Aorta (tissue), 5 donors: ENCODE measurements around the gene JAK1. TPM values are rescaled to one million over a fixed set of nuclear protein-coding genes. Genes with fewer than 3 reads are reported as not detected.

Source experiments
- ATAC-seq: fragments of 200-7000 bp; cut with Tn5 transposase; one replicate; pipeline ENCODE4 v1.9.1; 2022; ENCODE audit warnings: moderate library complexity; ENCODE audit not compliant: low FRiP score
- DNase-seq, 2 donors: peaks; one replicate each; pipeline ENCODE4 v3.0.0-alpha.2; 2020
- H3K27ac ChIP-seq, 2 donors: one replicate each; pipeline ENCODE4 v1.5.1; 2013; ENCODE audit warnings: low read length in 2 of 2, mild to moderate bottlenecking in 2 of 2, moderate library complexity in 2 of 2, control low read depth in 1 of 2, inconsistent platforms in 1 of 2, low read depth in 1 of 2
- H3K27me3 ChIP-seq, 2 donors: one replicate each; pipeline ENCODE4 v1.6.1; 2013; ENCODE audit warnings: control low read depth in 1 of 2, low read length in 1 of 2, mild to moderate bottlenecking in 1 of 2, moderate library complexity in 1 of 2; ENCODE audit not compliant: insufficient read depth in 2 of 2, control insufficient read depth in 1 of 2
- H3K36me3 ChIP-seq, 2 donors: one replicate each; pipeline ENCODE4 v1.6.1; 2013; ENCODE audit warnings: control low read depth in 1 of 2, low read length in 1 of 2, mild to moderate bottlenecking in 1 of 2; ENCODE audit not compliant: insufficient read depth in 2 of 2, control insufficient read depth in 1 of 2
- H3K4me1 ChIP-seq, 2 donors: one replicate each; pipeline ENCODE4 v1.6.1; 2013; ENCODE audit warnings: low read length in 2 of 2, control low read depth in 1 of 2, mild to moderate bottlenecking in 1 of 2, moderate library complexity in 1 of 2; ENCODE audit not compliant: insufficient read depth in 2 of 2, control insufficient read depth in 1 of 2
- H3K4me3 ChIP-seq, 2 donors: one replicate each; pipeline ENCODE4 v1.5.1; 2013; ENCODE audit warnings: low read length in 2 of 2, control low read depth in 1 of 2, mild to moderate bottlenecking in 1 of 2
- H3K9me3 ChIP-seq: one replicate; pipeline ENCODE4 v1.6.1; 2013; ENCODE audit warnings: mild to moderate bottlenecking, low read length; ENCODE audit not compliant: control insufficient read depth
- WGBS, 2 donors: extraction: QIAGEN DNeasy Blood & Tissue Kit; methylation state at CpG; one replicate each; pipeline ENCODE4 v1.1.7; 2013; 5-methylcytosine and 5-hydroxymethylcytosine counted together
- intact Hi-C, 2 donors: fragments of 100-400 bp; cut with DNase I; formaldehyde crosslinking; loops; one replicate each; pipeline versions ENCODE4 v1.14.2 to v1.15.0; 2022
- polyA plus RNA-seq, 2 donors: library from polyadenylated mRNA; stranded (reverse); fragments of 200-250 nt; gene quantifications; one replicate each; pipeline ENCODE4 v1.2.3, GENCODE V29; 2013
- total RNA-seq, 2 donors: library from RNA; stranded (reverse); fragmentation: NEBNext Ultra II Directional; extraction: Animal tissue kit (Norgen Biotek cat#: 25700); gene quantifications; one replicate each; pipeline ENCODE4 v1.2.1, GENCODE V29; 2021
- donor health status: healthy with polysubstance abuse.
- donor health status: Bipolar disorder and iron deficiency.
- donor health status: DM: no; HTN: no; CAD: no.
- donor health status: DM: no; HTN: no; CAD: no.
- donor health status: DM: yes; HTN: yes; CAD: no.

Gene JAK1
- total and polyA plus RNA-seq, 4 donors = 24.3 to 132 (median 74.6) TPM

DNA sequence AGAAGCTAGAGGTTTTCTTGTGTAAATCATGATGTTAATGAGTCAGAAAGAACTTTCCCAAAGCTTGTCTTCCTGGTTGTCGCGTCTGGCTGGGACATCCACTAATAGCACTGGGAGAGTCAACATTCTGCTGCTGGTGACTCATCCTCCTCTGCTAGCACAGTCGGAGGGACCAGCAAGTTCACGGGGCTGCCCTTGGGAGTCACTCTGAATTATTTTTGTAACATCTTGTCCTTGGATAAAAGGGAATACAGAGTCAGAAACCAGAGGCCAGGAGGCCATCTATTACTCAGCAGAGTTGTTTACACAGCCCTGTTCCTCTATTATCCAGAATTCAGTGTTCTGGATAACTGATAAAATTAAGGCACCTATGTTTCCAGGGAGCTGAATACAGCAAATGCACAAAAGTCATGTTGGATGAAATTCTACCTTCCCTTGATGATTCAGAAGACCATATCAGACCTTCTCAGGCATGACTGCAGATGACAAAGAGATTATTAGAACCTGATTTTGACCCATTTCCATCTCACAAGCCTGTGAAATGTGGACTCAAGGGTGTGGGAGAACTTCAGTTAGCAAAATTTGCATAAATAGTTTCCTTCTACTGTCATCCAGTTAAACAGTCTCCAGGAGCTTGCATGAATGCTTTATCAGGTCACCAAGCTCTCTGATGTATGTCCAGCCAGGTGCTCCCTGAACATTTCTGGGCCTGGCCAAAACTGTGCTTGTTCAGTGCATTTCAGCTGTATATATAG, 68.1 kb downstream of the JAK1 start:
- Histone ChIP-seq H3K4me3 (no peak overlapping the region), H3K27ac (peak overlapping the region in 1 of 2 donors; percentile 36), H3K36me3 (no peaks in the 10 kb centered on the region), H3K9me3 (no peaks in the 10 kb centered on the region), H3K4me1 (peaks cover 0 to 2% of the 10 kb centered on the region in 2 donors), H3K27me3 (no peaks in the 10 kb centered on the region)
- intact Hi-C loops = loop anchor here (5.0 to 10.0 kb wide), 3 partner anchors 34 to 69 kb away; partner anchors contain the start of gene JAK1 (in 2 of the 2)
- DNase-seq (peak; percentile 90 to 91), ATAC-seq (peak; percentile 95)
- 0 to 2% methylated on average over 4 of the region's 4 CpGs for WGBS, 2 donors

DNA sequence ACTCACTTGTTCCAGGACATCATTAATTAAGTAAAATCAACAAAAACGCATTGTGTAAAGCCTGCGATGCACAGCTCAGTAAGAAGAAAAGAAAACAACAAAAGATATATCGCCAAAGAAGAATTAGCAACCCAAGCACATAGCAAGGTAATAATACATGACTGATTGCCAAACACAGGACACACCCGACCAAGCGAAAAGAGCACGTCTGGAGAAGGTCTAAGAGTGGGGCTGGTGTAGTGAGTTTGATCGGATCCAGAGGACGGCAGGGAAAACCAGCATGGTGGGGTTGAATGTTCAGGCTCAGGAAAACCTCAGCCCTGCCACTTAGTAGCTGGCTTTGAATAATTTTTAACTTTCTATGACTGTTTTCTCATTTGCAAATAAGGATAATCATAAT, 69.8 kb downstream of the JAK1 start:
- H3K4me3 ChIP-seq = no peak overlapping the region
- WGBS, 2 donors = 82 to 88% methylated on average over 8 of the region's 8 CpGs
- no peaks in the 10 kb centered on the region for H3K27me3 ChIP-seq
- intact Hi-C loops = loop anchor here (5.0 to 10.0 kb wide), 3 partner anchors 36 to 71 kb away; partner anchors contain the start of gene JAK1 (in 2 of the 2)
- no peaks in the 10 kb centered on the region for H3K9me3 ChIP-seq
- no peak overlapping the region for H3K27ac ChIP-seq
- peaks cover 0 to 2% of the 10 kb centered on the region in 2 donors for H3K4me1 ChIP-seq
- ATAC-seq (no peak), DNase-seq (no peak)
- H3K36me3 ChIP-seq = no peaks in the 10 kb centered on the region

DNA sequence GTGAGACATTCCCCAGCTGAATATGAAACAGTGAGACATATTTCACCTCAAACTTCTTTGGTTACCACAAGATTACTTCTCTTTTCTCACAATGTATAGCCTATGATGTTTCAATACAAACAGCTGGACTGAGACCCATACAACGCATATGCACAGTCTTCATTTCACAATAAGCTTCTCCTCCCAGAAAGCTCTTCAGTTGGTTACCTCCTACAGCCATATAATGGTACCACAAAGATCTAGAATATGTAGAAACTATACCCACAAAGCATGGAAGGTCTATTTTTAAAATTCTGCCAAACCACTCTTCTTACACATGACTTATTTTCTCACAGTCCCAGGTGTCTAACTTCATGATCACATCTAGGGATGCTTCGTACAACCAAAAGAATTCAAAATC, 70.8 kb downstream of the JAK1 start:
- ATAC-seq = no peak
- Histone ChIP-seq H3K36me3 (no peaks in the 10 kb centered on the region), H3K4me1 (peaks cover 0 to 4% of the 10 kb centered on the region in 2 donors), H3K27ac (no peak overlapping the region), H3K9me3 (no peaks in the 10 kb centered on the region), H3K4me3 (no peak overlapping the region), H3K27me3 (no peaks in the 10 kb centered on the region)
- 94 to 98% methylated on average over 2 of the region's 2 CpGs for WGBS, 2 donors
- DNase-seq = no peak
- intact Hi-C loops = loop anchor here (5.0 to 10.0 kb wide), 3 partner anchors 37 to 72 kb away; partner anchors contain the start of gene JAK1 (in 2 of the 2)

DNA sequence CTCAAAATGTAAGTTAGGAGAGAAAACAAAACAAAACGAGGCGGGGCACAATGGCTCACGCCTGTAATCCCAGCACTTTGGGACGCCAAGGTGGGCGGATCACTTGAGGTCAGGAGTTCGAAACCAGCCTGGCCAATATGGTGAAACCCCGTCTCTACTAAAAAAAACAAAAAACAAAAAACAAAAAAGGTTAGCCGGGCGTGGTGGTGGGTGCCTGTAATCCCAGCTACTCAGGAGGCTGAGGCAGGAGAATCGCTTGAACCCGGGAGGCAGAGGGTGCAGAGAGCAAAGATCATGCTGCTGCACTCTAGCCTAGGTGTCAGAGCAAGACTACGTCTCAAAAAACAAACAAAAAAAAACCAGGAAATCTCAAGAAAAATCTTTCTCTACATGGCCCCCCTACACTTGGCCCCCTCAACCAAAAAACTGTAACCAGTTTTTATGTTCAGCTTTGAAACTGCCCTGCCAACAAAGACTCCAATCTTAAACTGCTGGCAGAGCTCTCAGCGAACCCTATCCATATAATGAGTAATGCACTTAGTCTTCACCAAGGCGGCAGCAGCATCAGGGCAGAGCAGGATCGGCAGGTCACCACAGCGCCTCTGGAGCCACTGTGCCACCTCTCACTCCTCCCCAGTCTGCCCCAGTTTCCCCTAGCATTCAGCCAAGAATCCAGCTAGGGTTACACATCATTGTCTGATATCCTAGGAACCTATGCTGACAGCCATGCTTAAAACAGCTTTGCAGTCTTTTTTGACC, 71.7 kb downstream of the JAK1 start:
- ATAC-seq (no peak), DNase-seq (no peak)
- H3K4me1 ChIP-seq = peaks cover 0 to 4% of the 10 kb centered on the region in 2 donors
- intact Hi-C loops = loop anchor here (5.0 to 10.0 kb wide), 3 partner anchors 38 to 73 kb away; partner anchors contain the start of gene JAK1 (in 2 of the 2)
- WGBS, 2 donors = 79 to 84% methylated on average over 16 of the region's 16 CpGs
- H3K4me3 ChIP-seq = no peak overlapping the region
- no peak overlapping the region for H3K27ac ChIP-seq
- no peaks in the 10 kb centered on the region for H3K27me3 ChIP-seq
- H3K9me3 ChIP-seq = no peaks in the 10 kb centered on the region
- H3K36me3 ChIP-seq = no peaks in the 10 kb centered on the region

DNA sequence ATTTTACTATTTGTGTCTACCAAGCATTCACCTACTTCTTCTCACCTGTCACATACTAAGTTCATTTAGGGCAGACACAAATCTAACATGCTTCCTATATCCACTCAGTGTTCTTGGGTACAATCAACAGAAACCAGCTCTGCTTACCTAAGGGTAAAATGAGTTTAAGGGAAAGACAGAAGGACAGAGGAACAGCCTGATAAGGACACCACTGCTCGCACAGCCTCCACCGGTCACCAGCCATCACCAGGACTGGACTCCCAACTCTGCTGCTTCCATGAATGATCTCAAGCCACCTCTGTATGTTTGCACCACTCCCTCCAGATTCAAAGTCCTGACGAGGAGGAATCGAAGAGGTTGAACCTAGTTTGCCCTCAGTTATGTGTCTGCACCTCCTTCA, 72.4 kb downstream of the JAK1 start:
- intact Hi-C loops = loop anchor here in 1 of 2 donors (10.0 kb wide), 1 partner anchor 71 kb away; the partner anchor contains the start of gene JAK1
- H3K4me1 ChIP-seq = peaks cover 0 to 4% of the 10 kb centered on the region in 2 donors
- ATAC-seq = no peak

DNA sequence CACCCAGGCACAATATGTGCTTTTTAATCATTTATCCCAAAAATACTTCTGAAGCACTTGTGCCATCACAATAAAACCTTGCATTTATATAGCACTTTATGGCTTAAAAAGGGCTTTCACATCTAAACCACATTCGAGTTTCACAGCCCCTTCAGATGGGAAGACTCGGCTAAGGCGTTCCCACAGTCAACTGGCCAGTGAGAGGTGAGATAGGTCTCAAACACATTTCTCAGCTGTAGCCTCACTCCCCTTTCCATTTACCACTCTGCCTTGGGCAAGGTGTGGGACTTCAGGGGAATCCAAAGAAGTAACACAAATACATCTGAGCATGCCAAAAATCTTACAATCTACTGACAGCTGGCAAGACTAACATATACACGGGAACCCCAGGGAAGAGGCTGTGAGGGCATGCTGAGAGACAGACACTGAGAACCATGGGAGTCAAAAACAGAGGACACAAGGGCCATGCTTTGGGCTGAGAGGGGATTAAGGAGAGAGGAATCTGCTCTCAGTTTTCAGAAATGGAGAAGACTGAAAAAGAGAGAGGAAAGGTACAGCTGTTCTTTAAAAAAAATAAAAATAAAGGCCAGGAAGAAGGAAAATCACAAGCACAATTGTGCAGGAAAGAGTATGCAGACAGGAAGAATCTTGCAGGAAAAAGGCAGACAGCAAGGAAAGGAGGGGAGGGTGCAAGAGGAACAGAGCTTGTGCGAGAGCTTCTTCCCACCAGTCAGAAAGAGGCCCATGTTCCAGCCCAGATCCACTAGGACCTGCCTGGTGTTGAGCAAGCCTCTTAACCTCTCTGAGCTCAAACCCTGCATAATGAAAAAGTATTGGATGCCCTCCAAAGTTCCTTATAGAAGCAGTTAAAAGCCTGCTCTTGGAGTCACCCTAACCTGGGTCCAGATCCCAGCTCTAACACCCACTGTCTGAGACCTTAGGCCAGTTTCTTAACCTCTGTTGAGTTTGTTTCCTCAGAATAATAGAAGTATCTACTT, 73.5 kb downstream of the JAK1 start:
- intact Hi-C loops = loop anchor here in 1 of 2 donors (10.0 kb wide), 1 partner anchor 72 kb away; the partner anchor contains the start of gene JAK1
- Histone ChIP-seq H3K27ac (no peak overlapping the region), H3K36me3 (no peaks in the 10 kb centered on the region), H3K4me1 (peaks cover 0 to 1% of the 10 kb centered on the region in 2 donors), H3K9me3 (no peaks in the 10 kb centered on the region), H3K27me3 (no peaks in the 10 kb centered on the region), H3K4me3 (no peak overlapping the region)
- DNase-seq (no peak), ATAC-seq (no peak)
- WGBS, 2 donors = 75 to 81% methylated on average over 5 of the region's 5 CpGs

More for the DNA sequence above, 72.4 kb downstream of the JAK1 start:
- no peak overlapping the region for H3K4me3 ChIP-seq
- WGBS, 2 donors = 96 to 98% methylated on average over 4 of the region's 4 CpGs
- no peak for DNase-seq
- H3K27me3 ChIP-seq = no peaks in the 10 kb centered on the region
- no peaks in the 10 kb centered on the region for H3K36me3 ChIP-seq
- H3K27ac ChIP-seq = no peak overlapping the region
- H3K9me3 ChIP-seq = no peaks in the 10 kb centered on the region

DNA sequence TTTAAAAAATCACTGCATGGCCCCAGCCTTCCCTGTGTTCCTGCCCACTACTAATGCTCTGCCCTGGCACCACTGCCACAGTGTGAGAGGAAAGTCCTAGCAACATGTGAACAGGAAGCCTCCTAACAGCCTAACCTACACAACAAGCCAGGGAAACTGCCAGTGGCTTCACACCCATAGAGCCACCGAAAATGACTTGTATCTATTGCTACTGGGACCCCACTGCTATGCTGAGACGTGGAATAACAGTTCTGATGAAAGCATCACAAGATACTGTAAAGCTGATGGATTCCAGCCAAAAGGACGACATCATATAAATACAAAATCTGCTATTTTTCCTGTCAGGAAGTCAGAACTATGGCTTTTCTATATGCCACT, 74.9 kb downstream of the JAK1 start:
- no peak for DNase-seq
- 29 to 36% methylated on average over 3 of the region's 3 CpGs for WGBS, 2 donors
- Histone ChIP-seq H3K36me3 (no peaks in the 10 kb centered on the region), H3K4me1 (peaks cover 0 to 1% of the 10 kb centered on the region in 2 donors), H3K27me3 (no peaks in the 10 kb centered on the region), H3K27ac (no peak overlapping the region), H3K9me3 (no peaks in the 10 kb centered on the region), H3K4me3 (no peak overlapping the region)
- intact Hi-C loops = loop anchor here in 1 of 2 donors (10.0 kb wide), 1 partner anchor 73 kb away; the partner anchor contains the start of gene JAK1
- ATAC-seq = peak; percentile 27
